NCI-H460 (cell line): ENCODE measurements around the gene RAD51B. TPM values are rescaled to one million over a fixed set of nuclear protein-coding genes. Genes with fewer than 3 reads are reported as not detected.
A peak's percentile ranks its signal among the peaks of the same experiment; 100 is the strongest.
"Not testable (repeated sequence)": the region's sequence is repeated elsewhere in the genome, so short reads cannot be mapped to it uniquely, and the experiment has no call there.

Experiments used
- DNase-seq: peaks from one replicate; pipeline ENCODE4 v3.0.0-alpha.2; 2016; ENCODE audit warnings: low read depth; ENCODE audit errors: extremely low read depth
- total RNA-seq: library from RNA; depleted of rRNA; stranded (reverse); fragments of >200 nt; shearing (Covaris generic); gene quantifications from 2 replicates; pipeline ENCODE4 v1.2.3, GENCODE V29; 2014

The RAD51B gene
- total RNA-seq, 1 experiment from 2014 or later = 13.4 TPM

DNA sequence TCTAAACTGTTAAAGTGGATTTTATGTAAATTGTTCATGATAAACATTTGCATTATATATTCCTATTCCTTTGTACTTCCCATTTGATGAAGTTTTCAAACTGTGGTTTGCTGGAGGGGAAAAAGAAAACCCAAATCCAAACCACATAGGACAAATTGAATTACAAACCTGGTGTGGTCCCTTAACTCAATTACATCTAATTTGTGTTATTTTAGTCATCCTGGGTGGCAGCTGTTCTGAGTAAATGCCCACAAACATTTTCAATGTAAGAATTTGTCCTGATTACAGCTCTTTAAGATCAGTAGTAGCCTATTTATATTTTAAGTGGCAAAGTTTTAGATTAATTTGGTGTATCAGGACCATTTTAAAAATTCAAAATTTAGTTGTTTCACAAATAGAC, 153.9 kb downstream of the RAD51B start:
- DNase-seq = no peak

DNA sequence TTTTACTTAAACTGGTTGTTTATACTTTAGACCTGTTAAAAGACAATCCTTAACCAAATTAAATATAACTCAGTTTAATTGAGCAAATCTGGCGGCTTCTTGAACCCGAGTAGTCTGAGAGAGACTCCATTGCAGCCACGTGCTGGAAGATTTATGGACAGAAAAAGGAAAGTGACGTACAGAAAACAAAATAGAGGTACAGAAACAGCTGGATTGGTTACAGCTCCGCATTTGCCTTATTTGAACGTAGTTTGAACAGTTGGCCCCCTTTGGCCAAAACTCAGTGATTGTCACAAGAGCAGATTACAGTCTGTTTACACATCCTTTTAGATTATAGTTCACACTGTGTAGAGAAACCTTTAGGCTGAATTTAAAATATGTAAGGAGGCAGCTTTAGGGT, 155.9 kb downstream of the RAD51B start:
- no peak for DNase-seq

DNA sequence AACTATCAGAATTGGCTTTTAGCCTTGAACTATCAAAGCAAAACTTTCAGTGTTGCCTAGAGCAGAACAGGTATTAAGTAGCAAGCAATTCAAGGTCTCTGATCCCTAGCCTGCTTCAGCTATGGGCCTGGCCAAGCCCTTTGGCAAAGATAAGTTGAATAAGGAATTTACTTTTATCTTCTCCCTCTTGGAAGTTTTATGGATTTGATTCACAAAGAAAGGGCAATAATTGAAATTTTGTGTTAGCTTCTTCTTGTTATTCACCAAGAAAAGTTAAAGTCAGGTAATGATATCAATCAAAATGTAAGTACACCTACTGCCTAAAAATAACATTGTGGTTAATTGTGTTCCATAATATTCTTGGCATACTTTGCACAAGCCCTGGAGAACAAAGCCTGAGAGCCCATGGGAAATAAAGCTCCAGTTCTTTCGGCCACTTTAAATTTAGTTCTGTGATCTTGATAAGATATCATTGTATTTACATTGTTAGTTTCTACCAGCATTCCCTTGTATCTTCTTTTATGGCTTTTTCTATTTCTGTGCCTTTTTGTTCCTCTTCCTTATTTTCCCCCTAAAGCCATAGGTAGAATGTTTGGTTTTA, 158.0 kb downstream of the RAD51B start:
- DNase-seq = no peak

DNA sequence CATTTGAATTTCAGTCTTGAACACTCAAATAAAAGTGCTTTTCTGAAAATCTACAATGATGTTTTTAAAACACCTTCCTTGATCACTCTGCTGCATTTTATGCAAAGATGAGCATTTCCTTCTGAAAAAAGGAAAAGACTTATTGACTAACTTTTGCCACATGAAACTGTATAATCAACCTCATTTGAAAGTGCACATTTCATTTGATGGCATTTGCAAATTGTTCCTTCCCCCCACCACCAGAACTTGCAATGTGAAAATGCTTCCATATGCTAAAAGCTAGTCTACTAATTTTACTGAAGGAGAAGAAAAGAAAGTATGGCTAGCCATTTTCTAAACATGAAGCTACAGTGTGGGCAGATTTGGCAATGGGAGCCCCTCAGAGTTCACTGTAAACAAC, 159.2 kb downstream of the RAD51B start:
- no peak for DNase-seq

DNA sequence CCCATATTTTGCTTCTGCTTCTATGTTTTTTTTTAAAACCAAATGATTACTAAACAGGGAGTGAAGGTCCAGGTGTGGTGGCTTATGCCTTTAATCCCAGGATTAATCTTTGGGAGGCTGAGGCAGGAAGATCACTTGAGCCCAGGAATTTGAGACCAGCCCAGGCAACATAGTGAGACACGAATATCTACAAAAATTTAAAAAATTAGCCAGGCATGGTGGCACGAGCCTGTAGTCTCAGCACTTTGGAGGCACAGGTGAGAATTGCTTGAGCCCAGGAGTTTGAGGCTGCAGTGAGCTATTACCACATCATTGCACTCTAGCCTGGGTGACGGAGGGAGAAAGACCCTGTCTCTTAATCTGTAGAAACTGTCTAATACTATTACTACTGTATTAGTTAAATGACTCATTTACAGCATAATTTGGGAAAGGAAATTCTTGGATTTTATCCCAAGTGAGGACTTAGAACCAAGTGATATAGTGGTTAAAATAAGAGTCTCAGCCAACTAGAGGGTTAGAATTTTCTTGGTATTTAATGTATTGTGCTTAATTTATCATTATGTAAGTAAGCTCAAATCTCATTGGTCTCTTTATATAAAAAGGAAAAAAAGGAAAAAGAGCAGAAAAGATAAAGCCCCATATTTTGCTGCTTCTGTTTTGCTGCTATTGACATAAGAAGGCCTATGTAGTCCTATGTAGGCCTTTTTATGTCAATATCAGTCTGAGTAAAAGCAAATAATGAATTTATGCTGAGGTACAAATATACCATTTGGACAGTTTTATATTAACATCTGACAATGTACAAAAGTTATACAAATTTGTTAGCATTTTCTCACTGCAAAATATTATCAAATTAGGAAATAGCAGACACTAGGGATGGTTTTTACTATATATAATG, 163.4 kb downstream of the RAD51B start:
- DNase-seq = no peak

DNA sequence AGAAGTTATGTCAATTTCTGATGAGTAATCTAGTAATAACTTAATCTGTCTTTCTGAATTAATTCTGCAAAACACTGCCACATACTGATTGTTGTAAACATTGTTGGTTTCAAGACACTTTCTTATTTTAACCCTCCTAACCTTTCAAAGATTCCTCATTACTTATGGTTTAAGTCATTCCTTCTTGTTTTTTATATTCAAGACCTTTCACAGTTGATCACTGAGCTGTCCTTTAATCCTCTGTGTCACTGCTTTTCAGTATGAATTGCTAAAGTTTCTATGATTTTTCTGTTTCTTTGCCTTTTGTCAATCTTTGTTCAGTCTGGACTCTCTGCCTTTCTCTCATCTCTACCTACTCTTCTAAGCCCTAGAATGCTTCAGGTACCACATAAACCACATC, 164.7 kb downstream of the RAD51B start:
- DNase-seq = no peak

DNA sequence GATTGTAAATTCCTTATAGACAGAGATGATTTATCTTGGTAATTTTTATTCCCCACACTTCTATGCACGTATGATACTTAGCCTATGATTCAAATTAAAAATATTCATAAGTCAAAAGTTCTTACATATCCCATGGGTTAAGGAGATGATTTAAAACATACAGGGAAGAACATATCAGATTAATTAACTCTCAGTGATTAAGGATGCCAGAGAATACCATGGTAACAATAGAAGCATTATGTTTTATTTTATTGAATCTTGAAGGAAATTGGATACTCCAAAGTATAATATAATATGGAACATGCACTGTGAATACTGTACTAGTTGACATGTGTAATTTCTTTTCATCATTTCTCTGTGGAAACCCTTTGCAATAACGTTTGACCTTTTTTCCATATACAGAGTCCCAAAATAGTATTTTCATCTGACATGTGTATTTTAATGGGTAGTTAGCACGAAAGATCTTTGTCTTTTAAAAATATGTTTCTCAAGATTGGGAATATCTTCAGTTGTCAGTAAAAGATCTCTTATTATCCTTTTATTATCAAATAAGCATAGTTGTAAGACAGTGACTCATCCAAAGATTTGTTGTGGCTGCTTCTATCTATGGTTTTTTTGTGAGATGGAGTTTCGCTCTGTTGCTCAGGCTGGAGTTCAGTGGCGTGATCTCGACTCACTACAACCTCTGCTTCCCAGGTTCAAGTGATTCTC, 166.7 kb downstream of the RAD51B start:
- no peak for DNase-seq

DNA sequence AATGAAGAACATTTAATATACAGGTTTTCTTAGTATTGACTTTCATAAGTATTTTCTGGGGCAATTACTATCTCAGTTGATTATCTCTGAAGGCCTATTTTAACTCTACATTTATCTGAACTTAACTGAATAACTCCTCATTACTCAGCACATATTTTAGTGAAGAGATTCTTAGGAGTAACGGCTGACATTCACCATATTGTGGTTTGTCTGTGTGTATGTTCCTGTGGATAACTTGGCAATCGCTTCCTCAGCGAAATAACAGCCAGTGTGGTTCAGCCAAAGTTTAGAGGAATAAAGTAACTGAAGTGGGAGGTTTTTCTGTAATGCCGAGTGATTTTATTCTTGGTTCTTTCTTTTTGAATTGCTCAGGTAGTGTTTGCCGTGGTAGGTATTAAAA, 168.0 kb downstream of the RAD51B start:
- DNase-seq = no peak

DNA sequence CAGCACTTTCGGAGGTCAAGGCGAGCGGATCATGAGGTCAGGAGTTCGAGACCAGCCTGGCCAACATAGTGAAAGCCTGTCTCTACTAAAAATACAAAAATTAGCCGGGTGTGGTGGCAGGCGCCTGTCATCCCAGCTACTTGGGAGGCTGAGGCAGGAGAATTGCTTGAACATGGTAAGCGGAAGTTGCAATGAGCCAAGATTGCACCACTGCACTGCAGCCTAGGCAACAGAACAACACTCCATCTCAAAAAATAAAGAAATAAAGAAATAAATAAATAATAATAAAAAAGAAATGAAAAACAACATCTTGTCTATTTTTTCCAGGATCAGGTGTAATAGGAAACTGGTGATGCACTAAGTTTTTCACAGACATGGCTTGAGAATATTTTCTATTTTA, 168.6 kb downstream of the RAD51B start:
- not testable (repeated sequence) for DNase-seq

DNA sequence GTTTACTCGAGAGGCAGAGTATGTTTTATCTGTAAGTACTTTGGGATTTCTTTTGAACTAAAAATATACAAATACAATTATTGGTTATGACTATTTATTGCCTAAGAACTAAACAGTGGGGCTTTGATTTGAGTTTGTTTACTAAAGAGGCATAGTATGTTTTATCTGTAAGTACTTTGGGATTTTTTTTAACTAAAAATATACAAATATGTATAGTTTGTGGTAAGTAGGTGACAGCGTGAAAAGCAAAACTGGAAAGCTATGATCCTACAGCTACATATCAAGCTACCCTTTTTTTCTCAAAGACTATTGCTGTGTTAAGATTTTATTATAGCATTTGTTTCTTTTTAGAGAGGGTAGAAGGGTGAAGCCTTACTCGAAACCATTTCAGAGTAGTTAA, 171.0 kb downstream of the RAD51B start:
- DNase-seq = no peak

DNA sequence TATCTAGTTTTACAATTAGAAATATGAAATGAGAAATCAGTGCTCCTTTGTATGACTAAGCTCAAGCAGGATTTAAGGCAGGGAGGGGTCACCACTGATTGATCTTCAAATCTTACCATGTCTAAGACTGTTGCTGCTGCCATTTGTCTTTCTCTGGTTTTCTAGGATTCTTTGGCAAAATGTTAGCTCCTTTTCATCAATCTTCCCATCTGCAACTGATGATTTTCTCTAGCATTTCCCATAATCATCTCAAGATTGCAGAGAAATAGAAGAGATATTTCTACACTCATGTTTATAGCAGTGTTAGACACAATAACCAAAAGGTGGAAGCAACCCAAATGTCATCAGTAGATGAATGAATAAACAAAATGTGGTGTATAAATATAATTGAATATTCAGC, 175.0 kb downstream of the RAD51B start:
- DNase-seq = no peak

DNA sequence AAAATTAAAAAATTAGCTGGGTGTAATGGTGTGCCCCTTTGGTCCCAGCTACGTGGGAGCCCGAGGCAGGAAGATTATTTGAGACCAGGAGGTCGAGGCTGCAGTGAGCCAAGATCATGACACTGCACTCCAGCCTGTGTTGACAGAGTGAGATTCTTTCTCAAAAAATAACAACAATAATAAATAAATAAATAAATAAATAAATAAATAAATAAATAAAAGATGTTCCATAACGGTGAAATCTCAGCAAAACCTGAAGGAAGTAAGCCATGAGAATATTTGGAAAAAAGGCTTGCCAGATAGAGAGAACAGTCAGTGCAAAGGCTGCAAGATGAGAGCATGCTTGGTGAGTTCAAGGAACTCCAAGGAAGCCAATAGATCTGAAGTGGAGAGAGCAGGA, 176.7 kb downstream of the RAD51B start:
- no peak for DNase-seq

DNA sequence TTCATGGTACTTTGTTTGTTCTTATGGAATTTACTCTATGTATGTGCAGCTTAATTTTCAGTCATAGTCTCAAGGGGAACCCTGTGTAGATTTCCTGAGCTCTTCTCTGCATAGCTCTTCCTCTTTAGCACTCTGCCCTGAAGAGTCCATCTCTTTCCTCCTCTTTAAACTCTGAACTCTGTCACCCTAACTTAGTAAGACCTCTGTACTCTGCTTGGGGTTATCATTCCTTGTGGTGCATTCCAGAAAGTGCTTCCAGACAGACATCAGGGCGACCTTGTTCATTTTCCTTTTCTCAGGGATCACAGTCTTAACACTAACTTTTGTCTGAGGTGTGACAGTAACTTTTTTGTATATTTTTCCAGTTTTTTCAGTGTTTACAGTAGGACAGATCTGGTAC, 179.3 kb downstream of the RAD51B start:
- no peak for DNase-seq

DNA sequence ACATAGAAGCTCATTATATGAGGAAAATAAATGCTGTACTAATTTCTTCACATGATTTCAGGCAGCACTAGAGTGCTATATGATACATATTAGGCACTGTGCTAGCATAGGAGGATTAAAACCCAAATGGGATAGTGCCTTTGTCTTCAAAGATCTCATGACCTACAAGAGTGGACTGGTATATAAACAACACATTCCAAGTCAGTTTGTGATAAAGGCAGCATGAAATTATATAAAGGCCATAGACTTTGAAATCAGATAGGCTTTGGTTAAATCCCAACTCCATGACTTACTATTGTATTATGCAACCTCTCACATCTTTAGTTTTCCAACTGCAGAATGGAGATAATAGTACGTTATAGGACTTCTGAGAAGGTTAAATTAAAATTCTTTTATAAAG, 179.7 kb downstream of the RAD51B start:
- no peak for DNase-seq

DNA sequence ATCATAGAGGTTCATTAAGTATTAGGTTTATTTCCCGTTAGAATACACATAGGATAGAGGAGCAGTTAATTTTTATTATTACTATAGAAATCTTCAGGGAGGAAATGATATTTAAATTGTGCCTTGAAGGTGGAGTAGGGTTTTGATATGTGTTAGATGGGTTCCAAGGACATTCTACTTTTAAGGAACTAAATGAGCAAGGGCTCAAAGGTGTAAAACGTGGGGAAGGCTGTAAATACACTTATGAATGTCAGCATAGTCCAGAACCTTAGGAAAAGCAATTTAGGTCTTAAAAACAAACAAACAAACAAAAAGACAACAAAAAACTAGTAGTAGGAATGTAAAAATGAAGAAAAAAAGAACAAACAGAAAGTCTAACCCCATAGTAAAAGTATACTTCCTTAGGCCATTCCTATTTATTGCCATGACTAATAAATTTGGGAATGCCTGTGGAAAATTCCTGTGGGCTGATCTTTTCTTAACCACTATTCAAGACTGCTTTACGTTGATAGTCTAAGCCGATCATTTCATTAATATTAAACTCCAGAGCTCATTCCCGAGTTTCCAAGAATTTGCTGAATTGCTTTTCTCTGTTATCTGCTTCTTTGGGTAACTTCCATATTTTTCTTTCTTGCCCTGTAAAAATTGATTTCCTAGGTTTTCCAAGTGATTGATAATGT, 180.3 kb downstream of the RAD51B start:
- no peak for DNase-seq

DNA sequence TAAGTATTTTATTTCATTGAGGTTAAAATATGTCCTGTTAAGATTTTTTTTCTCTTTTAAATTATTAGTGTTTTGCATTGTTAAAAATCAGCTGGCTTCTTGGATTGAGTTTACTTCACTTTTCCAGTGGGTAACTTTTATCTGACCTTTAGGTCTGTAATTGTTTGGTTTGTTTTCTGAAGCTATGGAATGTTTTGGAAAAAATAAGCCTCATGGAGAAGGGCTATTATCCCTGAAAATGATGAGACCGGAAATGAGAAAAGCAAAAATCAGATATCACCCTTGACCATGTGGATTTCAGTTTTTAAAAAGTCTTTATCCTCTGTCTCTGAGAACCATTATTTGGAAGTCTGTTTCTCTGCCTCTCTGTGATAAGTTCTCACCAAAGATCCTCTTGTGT, 180.9 kb downstream of the RAD51B start:
- no peak for DNase-seq

DNA sequence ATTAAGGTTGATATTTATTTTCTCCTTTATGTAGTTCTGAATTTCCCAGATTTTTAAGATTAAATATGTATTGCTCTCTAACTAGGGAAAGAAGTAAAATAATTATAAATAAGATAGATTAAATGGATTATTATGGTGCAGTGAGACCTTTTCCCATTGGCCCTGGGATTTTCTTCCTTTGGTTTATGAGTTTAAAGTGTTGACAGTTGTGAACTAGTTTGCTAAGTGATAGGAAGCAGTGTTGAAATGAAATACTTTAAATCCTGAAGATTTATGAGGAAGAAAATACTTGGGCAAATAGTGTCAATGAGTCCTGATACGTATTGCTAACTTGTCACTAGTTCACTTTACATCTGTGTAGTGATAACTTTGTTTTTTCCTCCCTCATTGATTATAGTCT, 188.9 kb downstream of the RAD51B start:
- DNase-seq = no peak

DNA sequence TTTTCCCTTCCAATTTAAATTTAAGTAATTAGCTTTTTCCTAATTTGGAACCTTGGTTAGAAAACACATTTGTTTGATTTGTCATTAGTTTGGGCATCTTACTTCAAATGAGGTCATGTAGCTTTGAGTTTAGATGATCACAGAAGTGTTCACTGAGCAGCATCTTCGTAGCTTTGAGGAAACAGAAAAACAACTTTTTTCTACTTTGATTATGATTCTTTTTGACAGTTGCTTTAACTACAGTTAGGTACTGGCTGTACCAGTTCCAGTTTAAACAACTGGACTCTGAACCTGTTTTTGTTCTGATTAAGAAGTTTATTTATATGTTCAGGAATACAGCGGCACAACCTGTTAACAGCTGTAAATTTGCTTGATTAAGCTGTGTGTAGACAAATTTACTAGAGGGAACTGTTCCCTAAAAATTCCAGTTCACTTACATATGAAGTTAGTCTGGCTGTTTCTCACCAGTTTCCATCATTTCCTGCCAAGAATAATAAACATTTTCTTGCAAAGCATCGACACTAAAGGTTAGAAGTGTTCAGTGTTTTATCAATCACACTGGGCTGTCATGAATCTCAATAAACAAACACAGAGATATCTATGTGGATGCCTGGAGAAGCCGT, 191.9 kb downstream of the RAD51B start:
- DNase-seq = peak; percentile 36

DNA sequence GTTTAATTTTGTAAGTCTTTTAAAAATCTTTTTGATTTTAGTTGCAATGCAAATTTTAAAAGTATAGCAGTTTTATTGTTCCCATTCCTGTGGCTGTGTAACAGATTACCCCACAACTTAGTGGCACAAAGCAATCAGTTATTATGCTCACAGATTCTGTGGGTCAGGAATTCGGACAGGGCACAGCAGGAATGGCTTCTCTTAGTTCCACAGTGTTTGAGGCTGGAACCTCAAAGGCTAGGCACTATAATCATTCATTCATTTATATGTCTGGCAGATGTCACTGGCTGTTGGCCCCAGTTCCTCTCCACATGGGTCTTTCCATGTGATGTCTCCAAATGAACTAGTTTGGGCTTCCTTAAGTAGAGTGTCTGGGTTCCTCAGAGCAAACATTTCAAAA, 193.3 kb downstream of the RAD51B start:
- DNase-seq = no peak

DNA sequence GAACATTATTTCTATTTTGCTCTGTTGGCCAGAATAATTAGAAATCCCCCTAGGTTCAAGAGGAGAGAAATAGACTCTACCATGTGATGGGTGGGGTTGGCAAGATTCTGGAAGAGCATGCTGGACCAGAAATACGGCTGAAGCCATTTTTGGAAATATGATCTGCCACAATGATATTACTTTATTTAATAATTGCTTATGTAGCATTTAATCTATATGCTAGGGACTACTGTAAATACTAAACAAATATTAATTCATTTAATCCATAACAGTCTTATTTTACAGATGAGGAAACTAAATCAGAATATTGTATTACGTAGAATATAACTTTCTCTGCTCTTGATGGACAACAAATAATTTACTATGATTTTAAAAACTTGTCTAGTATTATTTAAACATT, 193.7 kb downstream of the RAD51B start:
- DNase-seq = no peak

DNA sequence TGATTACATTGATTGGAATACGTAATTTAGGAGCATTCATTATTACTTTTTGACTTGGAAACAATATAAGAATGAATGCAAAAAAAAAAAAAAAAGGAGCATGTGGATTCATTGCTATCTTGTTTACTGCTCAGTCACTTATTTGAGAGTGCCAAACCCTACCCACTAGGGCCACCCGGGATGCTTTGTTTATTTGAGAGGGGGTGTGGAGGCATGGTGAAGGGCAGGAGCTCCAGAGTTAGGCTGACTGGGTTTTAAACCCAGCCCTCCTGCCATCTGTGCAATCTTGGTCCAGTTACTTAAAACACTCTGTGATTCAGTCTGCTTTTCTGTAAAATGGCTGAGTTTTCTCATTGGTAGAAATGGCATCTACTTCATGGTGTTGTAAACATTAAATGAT, 195.2 kb downstream of the RAD51B start:
- no peak for DNase-seq
